Esophagus muscularis mucosa (tissue), 4 donors: ENCODE results near the gene KANSL1.
A peak's percentile ranks its signal among the peaks of the same experiment; 100 is the strongest.

ENCODE experiments used
- CTCF ChIP-seq, 3 experiments: fragments of 200-600 bp in 2 of 3; fragments of 450-650 bp in 1 of 3; sonication (generic) in 2 of 3; IDR thresholded peaks; one replicate each; pipeline ENCODE4 v1.5.1; 2017 to 2019; ENCODE audit warnings: antibody characterized with exemption in 3 of 3, mild to moderate bottlenecking in 2 of 3, moderate library complexity in 1 of 3
- EP300 ChIP-seq: sonication (generic); formaldehyde crosslinking; IDR thresholded peaks from one replicate; pipeline ENCODE4 v1.6.1; 2017; ENCODE audit warnings: antibody characterized with exemption
- POLR2A ChIP-seq: fragments of 450-650 bp; IDR thresholded peaks from one replicate; pipeline ENCODE4 v1.6.1; 2017; ENCODE audit warnings: antibody characterized with exemption, moderate library complexity, mild to moderate bottlenecking, low read depth
- POLR2AphosphoS5 ChIP-seq, 2 donors: sonication (generic); formaldehyde crosslinking; IDR thresholded peaks; one replicate each; pipeline ENCODE4 v1.6.1; 2017; ENCODE audit warnings: antibody characterized with exemption in 2 of 2

GRCh38 chr17:46044286-46044928 lies 148.8 kb downstream of the KANSL1 start:
- TF ChIP-seq CTCF (IDR thresholded peaks at IDR 0.05), result peak; percentile 86 to 93 (median 91)
- TF ChIP-seq POLR2AphosphoS5 (IDR thresholded peaks at IDR 0.05), result peak; percentile 69 to 76
- no peak for TF ChIP-seq POLR2A
- TF ChIP-seq EP300, result no peak
